ENCODE results near the gene B9D1. TPM values are rescaled to one million over a fixed set of nuclear protein-coding genes. Genes with fewer than 3 reads are reported as not detected.

Gene B9D1
- total RNA-seq, 1 donor from 2014 or later = 6.7 TPM

- H3K27ac Mint-ChIP-seq = no peak overlapping the region
- no peak overlapping the region for H3K4me3 Mint-ChIP-seq
- H3K4me1 Mint-ChIP-seq = peaks cover 6% of the 10 kb centered on the region
Measured at GRCh38 chr17:19316761-19317358, 45.7 kb downstream of the B9D1 start.

GRCh38 chr17:19315104-19315503 lies 47.4 kb downstream of the B9D1 start:
- no peak for TF ChIP-seq CTCF (IDR thresholded peaks at IDR 0.05)
- peaks cover 24% of the 10 kb centered on the region for H3K36me3 Mint-ChIP-seq (ENCODE audit: low read depth)
- H3K9me3 Mint-ChIP-seq = no peaks in the 10 kb centered on the region
- ChIA-PET CTCF (no interaction called here), POLR2A (no interaction called here)
- H3K27me3 Mint-ChIP-seq = no peaks in the 10 kb centered on the region
- H3K4me1 Mint-ChIP-seq = peaks cover 6% of the 10 kb centered on the region
- ATAC-seq (ENCODE audit: low read depth) (no peak), DNase-seq (no peak)
- intact Hi-C loops (cut with micrococcal nuclease) = no loop called here
- H3K4me3 Mint-ChIP-seq = no peak overlapping the region
- no peak overlapping the region for H3K27ac Mint-ChIP-seq

More at GRCh38 chr17:19316761-19317358, 45.7 kb downstream of the B9D1 start:
- intact Hi-C loops (cut with micrococcal nuclease) = loop anchor here (1.0 kb wide), 1 partner anchor 21 kb away; no protein-coding TSS in a partner anchor
- no peaks in the 10 kb centered on the region for H3K9me3 Mint-ChIP-seq
- no peak for DNase-seq
- peaks cover 22% of the 10 kb centered on the region for H3K36me3 Mint-ChIP-seq (ENCODE audit: low read depth)
- peaks cover 2% of the 10 kb centered on the region for H3K27me3 Mint-ChIP-seq
- ATAC-seq (ENCODE audit: low read depth) = no peak
- ChIA-PET POLR2A (no interaction called here), CTCF (interaction anchor here (1.6 kb wide), 1 partner anchor 10 kb away, joined by 4 read pairs; no protein-coding TSS in a partner anchor)
- no peak for TF ChIP-seq CTCF (IDR thresholded peaks at IDR 0.05)

GRCh38 chr17:19313746-19314651 lies 48.5 kb downstream of the B9D1 start:
- ATAC-seq (ENCODE audit: low read depth) = no peak
- Mint-ChIP-seq H3K9me3 (no peaks in the 10 kb centered on the region), H3K4me1 (peaks cover 12% of the 10 kb centered on the region), H3K36me3 (ENCODE audit: low read depth) (peaks cover 28% of the 10 kb centered on the region), H3K27ac (no peak overlapping the region), H3K27me3 (no peaks in the 10 kb centered on the region), H3K4me3 (no peak overlapping the region)
- ChIA-PET POLR2A (no interaction called here), CTCF (no interaction called here)
- DNase-seq = no peak
- intact Hi-C loops (cut with micrococcal nuclease) = no loop called here
- TF ChIP-seq CTCF (IDR thresholded peaks at IDR 0.05) = no peak

- Mint-ChIP-seq H3K27me3 (no peaks in the 10 kb centered on the region), H3K4me1 (peaks cover 20% of the 10 kb centered on the region), H3K27ac (no peak overlapping the region), H3K4me3 (no peak overlapping the region), H3K9me3 (no peaks in the 10 kb centered on the region), H3K36me3 (ENCODE audit: low read depth) (peaks cover 28% of the 10 kb centered on the region)
- no peak for TF ChIP-seq CTCF (IDR thresholded peaks at IDR 0.05)
- ChIA-PET CTCF (no interaction called here), POLR2A (no interaction called here)
- no peak for DNase-seq
- no peak for ATAC-seq (ENCODE audit: low read depth)
- intact Hi-C loops (cut with micrococcal nuclease) = no loop called here
Measured at GRCh38 chr17:19313066-19313745, 49.3 kb downstream of the B9D1 start.

GRCh38 chr17:19312406-19312805 lies 50.1 kb downstream of the B9D1 start:
- CTCF ChIA-PET = no interaction called here
- H3K4me3 Mint-ChIP-seq = no peak overlapping the region
- H3K27me3 Mint-ChIP-seq = no peaks in the 10 kb centered on the region
- POLR2A ChIA-PET = no interaction called here
- no peaks in the 10 kb centered on the region for H3K9me3 Mint-ChIP-seq
- H3K27ac Mint-ChIP-seq = no peak overlapping the region
- H3K36me3 Mint-ChIP-seq (ENCODE audit: low read depth) = peaks cover 28% of the 10 kb centered on the region
- no peak for ATAC-seq (ENCODE audit: low read depth)
- DNase-seq = no peak
- H3K4me1 Mint-ChIP-seq = peaks cover 26% of the 10 kb centered on the region
- intact Hi-C loops (cut with micrococcal nuclease) = no loop called here
- TF ChIP-seq CTCF (IDR thresholded peaks at IDR 0.05) = no peak
